ENCODE results near the gene CARNS1.
"Not testable (repeated sequence)": the region's sequence is repeated elsewhere in the genome, so short reads cannot be mapped to it uniquely, and the experiment has no call there.

Gene CARNS1

DNA sequence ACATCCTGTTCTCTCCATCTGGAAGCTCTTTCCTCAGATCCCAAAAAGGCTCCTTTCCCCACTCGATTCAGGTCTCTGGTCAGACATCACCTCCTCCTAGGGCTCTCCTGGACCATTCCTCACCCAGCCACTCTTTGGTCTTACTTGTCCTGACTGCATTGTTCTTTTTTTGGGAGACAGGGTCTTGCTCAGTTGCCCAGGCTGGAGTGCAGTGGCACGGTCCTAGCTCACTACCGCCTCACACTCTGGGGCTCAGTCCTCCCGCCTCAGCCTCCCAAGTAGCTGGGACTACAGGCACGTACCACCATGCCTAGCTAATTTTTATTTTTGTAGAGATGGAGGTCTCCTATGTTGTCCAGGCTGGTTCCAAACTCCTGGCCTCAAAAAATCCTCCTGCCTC is 30.0 kb downstream of the CARNS1 start:
- no peak for DNase-seq

DNA sequence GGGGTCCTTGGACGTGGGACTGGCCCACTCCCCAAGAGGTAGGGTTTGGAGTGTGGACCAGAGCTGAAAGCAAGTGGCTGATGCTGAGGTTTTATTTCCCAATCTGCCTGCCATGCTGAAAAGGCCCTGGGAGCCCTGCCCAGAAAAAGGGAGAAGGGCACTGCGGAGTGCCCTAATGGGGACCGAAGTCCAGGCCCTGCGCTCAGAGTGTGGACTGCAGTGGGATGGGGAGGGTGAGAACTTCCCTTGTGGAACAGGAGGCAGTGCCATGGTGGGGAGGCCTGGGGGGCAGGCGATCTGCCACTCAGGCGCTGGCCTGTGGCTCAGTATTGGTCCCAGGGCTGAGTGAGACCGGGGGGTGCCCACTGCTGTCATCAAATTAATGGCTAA is 32.7 kb downstream of the CARNS1 start:
- no peak for DNase-seq

DNA sequence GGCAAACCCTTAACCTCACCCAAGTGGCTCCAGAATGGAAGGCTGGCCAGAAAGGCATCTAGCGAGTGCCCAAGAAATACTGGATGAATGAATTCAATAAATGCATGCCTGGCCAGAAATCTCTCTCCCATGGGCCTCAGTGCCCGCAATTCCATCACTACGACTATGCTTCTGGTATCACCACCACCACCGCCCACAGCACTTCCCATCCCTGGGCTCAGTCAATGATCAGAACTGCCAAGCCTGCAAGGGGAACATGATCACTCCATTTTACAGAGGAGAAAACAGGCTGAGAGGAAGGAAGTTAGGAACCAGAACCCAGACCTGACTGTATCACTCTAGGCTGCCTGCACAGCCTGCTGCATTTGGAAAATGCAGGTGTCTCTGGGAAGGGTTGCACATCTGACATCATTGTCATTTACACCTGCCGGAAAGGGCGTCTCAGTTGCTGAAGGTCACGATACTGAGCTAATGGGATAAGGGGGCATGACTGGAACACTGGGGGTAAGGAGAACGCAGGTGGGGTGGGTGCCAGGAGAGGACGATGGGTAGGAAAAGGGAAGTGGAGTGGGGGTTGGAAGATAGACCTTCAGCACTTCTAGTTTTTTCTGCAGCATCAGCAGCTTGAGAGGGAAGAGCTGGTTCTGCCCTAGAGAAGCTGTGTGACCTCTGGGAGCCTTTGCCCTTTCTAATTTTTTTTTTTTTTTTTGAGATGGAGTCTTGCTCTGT is 33.8 kb downstream of the CARNS1 start:
- DNase-seq: peak; percentile 23

DNA sequence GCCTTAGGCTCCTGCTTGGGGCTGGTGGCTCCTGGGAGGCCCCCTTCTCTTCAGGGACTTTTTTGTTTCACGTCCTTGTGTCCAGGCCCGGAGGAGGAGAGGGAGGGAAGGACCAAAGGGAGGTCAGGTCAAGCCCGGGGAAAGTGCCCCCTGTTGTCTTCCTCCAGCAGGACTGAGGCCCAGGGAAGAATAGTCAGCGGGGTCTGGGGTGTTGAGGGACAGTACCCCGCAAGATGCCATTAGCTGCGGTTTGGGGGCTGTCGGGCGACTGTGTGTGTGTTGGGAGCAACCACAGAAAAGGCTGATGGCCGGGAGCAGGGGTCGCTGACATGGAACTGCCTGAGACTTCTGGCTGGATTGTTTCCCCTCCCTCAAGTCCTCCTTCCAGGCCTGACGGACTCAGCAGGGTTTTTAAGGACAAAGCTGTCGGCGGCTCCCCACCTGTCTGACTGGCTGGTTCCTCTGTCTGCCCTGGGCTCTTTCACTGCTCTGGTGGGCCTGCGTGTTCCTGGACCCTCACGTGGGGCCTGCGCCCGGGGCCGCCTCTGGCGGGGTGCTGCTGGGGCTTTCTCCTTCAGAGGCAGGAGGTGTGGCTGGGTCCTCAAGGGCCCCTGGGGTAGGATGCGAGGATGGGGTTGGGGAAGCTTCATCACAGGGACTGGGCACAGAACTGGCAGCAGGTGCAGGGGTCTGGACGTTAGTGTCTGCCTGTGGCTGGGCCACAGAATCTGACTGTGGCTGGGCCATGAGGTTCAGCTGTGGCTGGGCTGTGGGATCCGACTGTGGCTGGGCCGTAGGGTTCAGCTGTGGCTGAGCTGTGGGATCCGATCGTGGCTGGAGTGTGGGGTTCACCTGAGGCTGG is 35.5 kb downstream of the CARNS1 start:
- no peak for DNase-seq

DNA sequence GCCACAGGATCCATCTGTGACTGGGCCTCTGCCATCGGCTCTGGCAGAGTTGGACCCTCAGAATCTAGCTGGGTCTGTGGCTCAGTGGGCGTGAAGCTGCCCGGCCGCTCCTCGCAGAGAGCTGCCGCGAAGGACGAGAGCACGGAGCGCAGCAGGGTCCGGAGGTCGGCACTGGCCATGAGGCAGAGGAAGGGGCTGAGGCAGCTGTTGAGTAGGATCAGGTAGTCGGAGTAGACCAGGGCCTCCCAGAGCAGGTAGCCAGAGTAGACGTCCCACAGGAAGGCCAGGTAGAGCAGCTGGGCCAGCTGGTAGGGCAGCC is 36.1 kb downstream of the CARNS1 start:
- DNase-seq: no peak

DNA sequence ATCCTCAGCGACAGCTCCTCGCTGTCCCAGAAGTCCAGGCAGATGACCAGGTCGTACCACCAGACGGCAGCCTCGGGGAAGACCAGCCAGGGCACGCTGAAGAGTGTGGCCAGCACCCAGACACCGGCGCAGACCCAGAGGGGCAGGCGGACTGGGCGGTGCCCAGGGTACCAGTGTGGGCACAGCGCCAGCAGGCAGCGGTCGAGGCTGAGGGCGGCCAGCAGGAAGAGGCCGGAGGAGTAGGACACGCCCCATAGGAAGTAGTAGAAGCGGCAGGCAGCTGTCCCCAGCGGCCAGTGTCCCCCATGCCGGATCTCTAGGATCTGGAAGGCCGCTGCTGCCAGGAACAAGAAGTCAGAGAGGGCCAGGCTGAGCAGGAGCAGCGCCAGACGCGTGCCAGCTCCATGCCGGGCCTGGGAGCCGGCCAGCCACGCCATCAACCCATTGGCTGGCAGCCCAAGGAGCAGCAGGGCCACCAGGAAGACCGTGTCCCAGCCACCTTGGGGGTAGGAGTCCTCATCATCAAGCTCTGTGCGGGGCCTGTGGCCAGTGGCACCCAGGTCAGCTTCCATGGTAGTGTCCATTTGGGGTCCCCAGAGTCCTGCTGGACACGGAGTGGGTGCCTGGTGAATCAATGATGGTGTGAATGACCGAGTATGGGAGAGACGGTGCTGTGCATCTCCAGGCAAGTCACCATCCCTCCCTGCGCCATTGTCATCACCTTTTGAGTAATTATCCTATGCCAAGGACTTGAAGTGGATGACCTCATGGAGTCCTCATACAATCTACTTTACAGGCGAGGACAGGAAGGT is 36.9 kb downstream of the CARNS1 start, which contains the start of gene GPR152:
TSS of gene GPR152 (minus strand) at position 589 of the 812 bp plus-strand sequence. CDS start at position 584, 5 bp downstream.
- DNase-seq: no peak

DNA sequence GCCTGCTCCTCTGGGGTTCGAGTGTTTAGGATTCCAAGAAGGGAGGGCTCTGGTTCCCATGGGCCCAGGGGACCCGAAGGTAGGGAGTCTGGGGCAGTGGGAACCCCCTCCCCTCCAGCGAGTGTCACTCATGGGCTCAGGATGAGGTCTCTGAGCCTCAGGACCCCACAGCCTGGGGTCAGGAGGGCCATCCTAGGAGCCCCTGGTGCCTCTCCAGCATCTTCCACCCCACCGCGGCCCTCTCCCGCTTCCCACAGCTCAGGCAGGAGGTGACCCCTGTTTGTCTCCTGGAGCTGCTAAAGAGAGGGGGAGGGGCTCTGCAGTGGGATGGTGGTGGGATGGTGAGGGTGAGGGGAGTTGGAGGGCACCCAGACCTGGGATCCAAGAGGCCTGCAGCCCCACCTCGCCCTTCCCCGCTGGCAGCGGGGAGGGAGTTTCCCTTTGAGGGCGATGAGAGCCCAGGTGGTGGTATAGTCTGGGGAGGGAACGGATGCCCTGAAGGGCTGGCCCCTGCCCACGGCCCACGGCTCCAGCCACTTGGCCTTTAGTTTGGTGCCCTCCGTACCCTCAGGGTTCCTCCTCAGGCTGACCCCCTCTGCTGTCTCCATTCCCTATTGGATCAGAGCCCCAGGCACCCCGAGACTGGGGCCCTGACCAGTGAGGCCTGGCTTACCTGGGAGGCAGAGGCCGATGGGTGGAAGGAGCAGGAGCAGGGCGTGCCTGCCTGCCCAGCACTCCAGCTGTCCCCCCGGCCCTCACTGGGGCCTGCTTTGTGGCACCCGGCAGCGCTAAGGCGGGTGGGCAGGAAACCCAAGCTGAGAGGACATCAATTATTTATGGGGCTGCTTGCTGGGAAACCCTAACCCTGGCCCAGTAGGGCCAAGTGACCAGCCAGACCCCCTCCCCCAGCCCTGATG is 38.6 kb downstream of the CARNS1 start:
- no peak for DNase-seq

DNA sequence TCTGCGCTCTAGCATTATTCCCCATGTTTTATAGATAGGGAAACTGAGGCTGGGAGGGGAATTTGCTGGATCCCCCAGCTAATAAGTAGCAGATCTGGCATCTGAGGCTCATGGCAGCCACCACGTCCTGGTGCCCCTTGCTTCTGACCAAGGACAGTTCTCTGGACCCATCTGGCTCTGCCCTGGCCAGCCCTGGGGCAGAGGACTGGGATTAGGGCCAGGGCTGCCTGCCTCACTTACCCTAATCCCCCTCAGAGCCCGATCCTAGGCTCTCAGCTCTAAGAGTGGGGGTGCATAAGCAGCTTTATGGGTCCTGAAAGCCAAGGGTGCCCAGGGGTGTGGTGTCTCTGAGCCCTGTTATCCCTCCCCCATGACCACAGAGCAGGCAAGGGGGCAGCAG is 39.6 kb downstream of the CARNS1 start, which contains the start of gene CABP4:
TSS of gene CABP4 (plus strand) at position 301 of the 400 bp plus-strand sequence. CDS start at position 371, 70 bp downstream.
- DNase-seq: no peak

DNA sequence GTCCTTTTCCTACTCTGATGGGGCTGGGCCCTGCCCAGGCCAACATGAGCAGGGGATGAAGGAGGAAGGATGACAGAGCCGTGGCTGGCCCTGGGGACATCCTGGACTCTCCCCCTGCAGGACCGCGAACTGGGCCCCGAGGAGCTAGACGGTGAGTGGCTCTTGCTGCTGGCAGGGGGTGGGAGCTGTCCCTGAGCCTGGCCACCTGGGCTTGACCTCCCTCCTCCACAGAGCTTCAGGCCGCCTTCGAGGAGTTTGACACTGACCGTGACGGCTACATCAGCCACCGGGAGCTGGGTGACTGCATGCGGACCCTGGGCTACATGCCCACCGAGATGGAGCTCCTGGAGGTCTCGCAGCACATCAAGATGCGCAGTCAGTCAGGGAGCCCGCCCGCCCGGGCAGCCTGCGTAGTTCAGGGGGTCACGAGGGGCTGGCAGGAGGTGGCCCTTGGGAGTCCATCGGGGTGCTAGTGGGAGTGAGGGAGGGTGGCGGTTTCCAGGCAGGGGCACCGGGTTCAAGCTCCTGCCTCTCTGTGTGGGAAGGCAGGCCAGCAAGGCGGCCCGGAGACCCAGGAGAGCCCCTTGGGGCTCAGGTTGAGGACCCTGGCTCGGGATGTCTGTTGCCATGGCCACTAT is 40.7 kb downstream of the CARNS1 start:
- no peak for DNase-seq

DNA sequence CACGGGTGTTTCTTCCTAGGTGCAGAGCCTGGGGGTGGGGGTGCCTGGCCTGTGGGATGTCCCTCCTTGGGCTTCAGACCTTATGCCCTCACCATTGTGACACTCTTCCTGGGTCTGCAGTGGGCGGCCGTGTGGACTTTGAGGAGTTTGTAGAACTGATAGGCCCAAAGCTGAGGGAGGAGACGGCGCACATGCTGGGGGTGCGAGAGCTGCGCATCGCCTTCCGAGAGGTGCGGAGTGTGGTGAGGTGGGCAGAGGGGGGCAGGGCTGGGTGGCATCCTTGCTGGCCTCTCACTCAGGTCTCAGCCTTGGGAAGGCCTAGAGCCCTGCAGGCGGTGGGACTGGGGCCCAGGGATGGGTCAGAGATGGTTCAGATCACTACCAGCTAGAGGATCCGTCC is 42.0 kb downstream of the CARNS1 start:
- DNase-seq: no peak

DNA sequence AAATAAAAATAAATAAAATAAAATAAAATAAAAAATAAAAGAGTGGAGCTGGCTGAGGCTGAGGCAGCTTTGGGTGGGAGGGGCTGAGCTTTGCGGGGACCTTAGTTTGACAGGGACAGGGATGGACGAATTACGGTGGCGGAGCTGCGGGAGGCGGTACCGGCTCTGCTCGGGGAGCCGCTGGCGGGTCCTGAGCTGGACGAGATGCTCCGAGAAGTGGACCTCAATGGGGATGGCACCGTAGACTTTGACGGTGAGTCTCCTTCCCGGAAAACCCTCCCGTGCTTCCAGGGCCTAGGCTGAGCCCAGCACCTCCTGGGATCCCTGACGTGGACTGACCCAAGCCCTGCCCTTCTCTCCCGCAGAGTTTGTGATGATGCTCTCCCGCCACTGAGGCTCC is 42.8 kb downstream of the CARNS1 start:
- no peak for DNase-seq

DNA sequence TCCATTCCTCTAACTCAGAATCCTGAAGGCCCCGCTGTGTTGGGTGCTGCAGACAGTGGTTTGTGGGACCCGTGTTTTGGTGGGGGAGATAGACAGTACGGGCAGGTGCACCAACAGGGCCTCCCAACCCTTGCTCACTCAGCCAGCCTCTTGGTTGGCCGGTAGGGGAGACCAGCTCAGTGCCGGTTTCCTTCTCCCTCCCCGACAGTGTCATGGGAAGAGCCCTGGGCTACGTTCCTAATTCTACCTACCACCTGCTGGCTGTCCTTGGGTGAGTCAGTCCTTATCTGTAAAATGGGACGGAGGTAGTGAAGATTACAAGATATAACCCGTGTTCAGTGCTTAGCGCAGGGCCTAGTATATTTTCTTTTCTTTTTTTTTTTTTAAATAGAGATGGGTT is 47.7 kb downstream of the CARNS1 start:
- no peak for DNase-seq

DNA sequence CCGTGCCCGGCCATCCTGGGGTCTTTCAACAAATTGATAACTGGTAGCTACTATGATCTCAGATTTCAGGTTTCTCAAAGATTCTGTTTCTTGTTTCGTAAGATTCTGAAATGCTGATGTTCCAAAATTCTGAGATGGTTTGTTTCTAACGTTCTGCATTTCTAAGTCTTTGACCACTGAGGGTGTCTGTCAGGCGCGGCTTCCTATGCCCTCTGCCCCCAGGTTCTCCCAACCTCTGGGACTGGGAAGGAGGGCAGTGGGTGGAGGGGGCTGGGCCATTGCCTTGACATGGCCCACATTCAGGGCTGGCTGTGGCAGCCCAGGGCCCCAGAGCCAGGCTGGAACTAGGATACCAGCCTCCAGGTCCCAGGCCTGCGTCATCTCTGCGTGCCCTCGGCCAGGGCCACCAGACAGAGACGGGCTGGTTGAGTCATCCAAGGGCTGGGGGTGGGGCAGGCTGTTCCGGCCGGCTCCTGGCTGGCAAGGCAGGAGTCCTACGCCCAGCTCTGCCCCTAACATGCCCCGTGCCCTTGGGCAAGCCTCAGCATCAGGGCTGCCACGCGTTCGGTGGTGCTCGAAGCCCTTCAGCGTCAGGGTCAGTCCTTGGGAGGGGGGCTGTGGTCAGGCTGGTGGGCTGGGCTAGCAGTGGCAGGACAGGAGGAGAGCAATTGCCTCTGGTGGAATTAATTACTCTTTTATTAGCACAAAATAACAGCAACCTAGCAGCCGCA is 48.4 kb downstream of the CARNS1 start:
- DNase-seq: no peak

DNA sequence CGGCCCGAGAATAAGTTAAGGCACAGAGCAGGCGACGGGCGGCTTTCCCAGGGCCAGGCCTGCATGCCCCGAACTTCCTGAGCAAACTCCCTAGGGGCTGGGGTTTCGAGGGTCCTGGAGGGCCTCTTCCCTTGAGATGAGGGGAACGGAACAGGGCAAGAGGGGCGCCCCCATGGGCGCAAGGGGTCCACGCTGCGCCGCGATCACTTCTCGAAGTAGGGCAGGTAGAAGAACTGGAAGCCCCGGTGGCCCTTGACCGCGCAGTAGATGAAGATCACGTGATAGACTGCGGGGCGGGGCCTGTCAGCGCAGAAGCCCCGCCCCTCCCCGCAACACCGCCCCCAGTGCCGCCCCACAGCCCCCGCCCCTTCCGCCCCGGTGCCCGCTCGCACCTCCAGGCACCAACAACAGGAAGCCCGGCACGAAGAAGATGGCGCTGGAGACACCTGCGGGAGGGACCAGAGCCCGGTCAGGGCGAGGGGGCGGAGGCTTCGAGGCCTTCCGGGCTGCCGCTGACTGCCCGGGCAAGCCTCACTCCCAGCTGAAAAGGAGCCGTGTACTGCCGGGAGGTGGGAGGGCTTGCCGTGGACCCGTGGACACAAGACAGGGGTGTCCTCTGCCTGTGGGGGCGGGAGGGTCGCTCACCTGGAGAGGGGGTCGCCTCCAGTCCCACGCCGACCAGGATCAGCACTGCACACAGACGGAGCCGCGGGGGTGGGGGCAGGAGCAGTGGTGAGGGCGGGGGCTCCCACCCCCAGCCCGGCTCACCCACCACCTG is 49.1 kb downstream of the CARNS1 start:
- peak; percentile 73 for DNase-seq

DNA sequence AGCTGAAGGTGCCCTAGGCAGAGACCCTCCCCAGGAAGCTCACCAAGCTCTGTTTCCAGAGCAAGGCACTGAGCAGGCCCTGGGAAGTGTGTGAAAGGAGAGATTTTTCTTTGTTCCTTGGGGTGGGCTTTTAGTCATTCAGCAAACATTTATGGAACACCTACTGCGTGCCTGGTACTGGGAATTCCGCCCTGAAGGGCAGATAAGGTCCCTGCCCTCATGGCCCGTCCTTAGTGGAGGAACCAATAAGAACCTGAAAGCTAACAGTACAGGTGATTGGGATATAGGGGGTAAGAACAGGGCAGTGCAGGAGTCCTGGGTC is 49.7 kb downstream of the CARNS1 start:
- DNase-seq: no peak

DNA sequence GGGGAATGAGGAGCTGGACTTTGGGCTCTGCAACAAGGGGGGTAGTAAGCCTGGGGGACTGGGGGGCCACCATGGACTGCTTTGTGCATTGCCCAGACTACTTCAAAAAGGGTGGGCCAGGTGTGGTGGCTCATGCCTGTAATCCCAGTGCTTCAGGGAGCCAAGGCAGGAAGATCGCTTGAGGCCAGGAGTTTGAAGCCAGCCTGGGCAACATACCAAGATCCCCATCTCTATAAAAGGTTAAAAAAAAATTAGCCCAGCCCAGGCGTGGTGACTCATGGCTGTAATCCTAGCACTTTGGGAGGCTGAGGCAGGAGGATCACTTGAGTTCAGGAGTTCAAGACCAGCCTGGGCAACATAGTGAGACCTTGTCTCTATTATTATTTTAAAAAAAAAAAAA is 50.1 kb downstream of the CARNS1 start:
- DNase-seq: not testable (repeated sequence)

DNA sequence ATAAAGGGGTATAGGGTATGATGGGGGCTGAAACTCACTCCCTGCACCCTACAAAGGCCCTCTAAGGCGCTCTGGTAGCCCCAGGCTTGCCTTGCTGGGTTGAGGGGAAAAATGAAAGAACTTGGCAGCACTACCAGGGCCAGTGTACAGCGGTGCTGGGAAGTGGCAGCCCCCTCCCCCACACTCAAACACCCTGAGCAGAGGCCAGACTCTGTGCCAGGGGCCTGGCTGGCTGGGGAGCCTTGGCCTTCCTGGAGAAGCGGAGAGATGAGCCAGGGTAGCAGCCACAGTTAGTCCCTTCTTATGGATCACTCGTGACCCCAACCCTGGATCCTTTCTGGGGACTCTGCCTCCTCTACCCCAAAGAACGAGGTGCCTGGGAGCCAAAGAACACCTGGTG is 50.9 kb downstream of the CARNS1 start:
- DNase-seq: peak; percentile 13

DNA sequence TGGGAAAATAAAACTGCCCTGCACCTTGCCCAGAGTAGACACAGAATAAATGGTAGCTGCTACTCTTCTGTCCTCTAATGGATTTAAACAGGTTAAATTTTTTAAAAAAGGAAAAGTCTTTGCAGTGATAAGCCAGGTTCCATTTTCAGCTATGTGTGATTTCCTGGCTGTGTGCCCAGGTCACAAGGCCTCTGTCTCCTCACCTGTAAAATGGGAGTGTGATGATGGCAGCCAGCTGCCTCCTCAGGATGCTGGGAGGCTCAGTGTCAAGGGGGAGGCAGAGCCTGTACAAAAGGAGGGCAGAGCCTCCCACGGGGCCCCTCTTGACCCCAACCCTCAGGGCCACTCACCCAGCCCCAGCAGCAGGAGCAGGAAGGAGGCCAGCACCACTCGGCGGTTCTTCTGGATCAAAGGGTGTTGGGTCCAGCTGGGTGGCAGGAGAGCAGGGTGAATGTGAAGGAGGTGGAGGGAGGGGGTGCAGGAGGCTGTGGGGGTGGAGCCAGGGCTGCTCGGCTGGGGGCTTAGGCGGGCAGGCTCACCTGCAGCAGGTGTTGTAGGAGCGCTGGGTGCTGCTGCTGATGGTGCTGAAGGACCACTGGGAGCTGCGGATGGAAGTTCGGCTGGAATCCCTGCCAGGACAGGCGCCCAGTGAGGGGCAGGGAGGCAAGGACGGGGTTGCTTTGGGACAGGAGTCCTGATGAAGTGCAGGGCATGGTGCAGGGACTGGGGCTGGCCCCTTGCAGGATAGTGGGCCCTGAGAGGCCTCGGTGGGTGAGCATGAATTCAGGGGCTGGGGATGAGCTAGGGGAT is 51.7 kb downstream of the CARNS1 start:
- no peak for DNase-seq

DNA sequence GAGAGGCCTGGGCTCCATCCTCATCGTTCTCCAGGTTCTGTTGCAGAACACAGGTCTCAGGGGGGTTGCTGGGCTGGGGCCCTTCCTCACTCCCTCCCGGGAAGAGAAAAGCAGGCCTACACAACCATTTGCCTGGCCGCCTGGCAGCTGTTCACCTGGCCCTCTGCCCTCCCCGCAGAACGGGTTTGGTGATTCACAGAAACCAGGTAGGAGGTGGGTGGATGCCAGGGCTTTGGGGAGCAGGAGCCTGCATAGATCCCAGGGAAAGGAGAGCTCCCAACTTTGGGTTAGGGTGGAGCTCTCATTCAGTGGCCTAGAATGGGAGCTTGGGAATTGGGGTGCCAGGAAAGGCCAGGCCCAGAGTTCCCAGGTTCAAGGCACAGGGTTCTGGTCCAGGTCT is 52.6 kb downstream of the CARNS1 start:
- no peak for DNase-seq

DNA sequence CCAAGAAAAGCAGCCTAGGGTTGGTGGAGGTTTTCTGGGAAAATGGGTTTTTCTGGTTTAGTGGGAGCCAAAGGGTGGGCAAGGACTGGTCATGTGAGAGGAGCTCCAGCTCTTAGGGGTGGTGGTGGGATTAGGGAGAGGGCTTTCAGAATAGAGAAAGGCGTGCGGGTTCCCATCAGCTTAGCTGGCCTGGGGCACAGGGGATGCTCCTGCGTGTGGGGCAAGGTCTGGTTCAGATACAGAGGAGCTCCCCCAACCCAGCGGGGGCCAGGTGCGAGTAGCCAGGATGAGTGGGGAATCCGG is 52.9 kb downstream of the CARNS1 start:
- no peak for DNase-seq

Data from midbrain (tissue), 1 donor.